B cell (primary cell): ENCODE data around the gene DECR2.

ENCODE experiments used
- CTCF ChIP-seq: fragments of 200-600 bp; IDR thresholded peaks from one replicate; pipeline ENCODE4 v1.8.0; 2022; ENCODE audit warnings: antibody characterized with exemption, mild to moderate bottlenecking
- EZH2 ChIP-seq: IDR thresholded peaks from 2 replicates; pipeline ENCODE4 v1.6.1; 2012; ENCODE audit warnings: borderline replicate concordance, low read depth, mild to moderate bottlenecking, moderate library complexity, low read length; ENCODE audit not compliant: insufficient read depth, poor library complexity, severe bottlenecking

- TF ChIP-seq CTCF: no peak
- TF ChIP-seq EZH2: no peak
Observed at GRCh38 chr16:399340-400019, 2.2 kb upstream of the DECR2 start.
